ENCODE data around the gene SYNPO2. TPM values are rescaled to one million over a fixed set of nuclear protein-coding genes. Genes with fewer than 3 reads are reported as not detected.

Gene SYNPO2
- total RNA-seq, 2 experiments from 2014 or later = 0.96 to 1.2 TPM

DNA sequence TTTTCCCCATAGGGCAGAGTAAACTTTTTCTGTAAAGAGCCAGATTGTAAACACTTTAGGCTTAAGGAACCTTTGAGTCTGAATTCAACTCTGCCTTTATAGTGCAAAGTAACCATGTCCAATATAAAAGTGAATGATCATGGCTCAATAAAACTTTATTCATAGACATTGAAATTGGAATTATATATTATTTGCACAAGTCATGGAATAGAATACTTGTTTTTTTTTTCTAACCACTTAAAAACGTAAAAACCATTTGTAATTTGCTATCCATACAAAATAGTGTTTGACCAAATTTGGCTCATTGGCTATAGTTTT, 192.8 kb downstream of the SYNPO2 start:
- Mint-ChIP-seq H3K36me3 (no peaks in the 10 kb centered on the region), H3K27me3 (peaks cover 9% of the 10 kb centered on the region), H3K27ac (no peak overlapping the region), H3K9me3 (no peaks in the 10 kb centered on the region), H3K4me1 (no peaks in the 10 kb centered on the region), H3K4me3 (no peak overlapping the region)
- POLR2A ChIA-PET = no interaction called here
- DNase-seq = no peak
- no peak for ATAC-seq (ENCODE audit: low read depth)

DNA sequence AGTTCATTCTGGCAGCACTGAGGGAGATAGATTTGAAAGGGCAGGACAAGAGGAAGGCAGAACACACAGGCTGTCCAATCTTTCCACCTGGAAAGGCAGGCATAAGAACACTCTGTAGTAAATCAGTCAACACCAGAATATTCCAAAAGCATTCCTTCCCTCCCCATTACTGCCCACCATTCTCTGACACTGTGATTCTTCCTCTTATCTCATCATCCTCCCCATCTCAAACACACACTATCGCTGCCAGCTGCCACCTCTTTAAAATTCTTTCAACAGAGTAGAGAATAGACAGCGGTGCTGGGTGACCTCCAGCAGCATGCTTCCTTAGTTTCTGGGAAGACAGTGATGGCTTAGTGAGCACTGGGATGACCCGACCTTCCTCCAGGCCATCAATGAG, 193.3 kb downstream of the SYNPO2 start:
- ATAC-seq (ENCODE audit: low read depth) = no peak
- POLR2A ChIA-PET = no interaction called here
- no peaks in the 10 kb centered on the region for H3K36me3 Mint-ChIP-seq
- H3K4me3 Mint-ChIP-seq = no peak overlapping the region
- H3K27ac Mint-ChIP-seq = no peak overlapping the region
- H3K9me3 Mint-ChIP-seq = no peaks in the 10 kb centered on the region
- peaks cover 9% of the 10 kb centered on the region for H3K27me3 Mint-ChIP-seq
- no peak for DNase-seq
- H3K4me1 Mint-ChIP-seq = no peaks in the 10 kb centered on the region

DNA sequence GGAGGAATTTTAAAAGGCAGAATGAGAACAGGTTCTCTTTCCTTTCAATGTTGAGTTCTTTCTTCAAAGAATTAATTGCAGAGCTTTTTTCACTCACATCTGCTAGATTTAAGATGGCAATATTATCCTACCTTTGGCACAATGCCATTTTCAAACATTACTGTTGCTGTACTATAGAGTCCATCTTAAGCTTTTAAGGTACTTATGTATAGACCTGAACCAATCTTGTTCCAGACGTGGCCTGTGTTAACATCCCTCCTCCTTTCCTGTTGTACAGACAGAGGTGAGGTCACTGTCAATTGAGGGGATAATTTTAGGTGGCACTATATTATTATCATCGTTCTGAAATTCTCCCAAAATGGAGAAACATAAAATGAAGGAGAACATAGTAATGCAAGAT, 194.0 kb downstream of the SYNPO2 start:
- Mint-ChIP-seq H3K27ac (no peak overlapping the region), H3K4me3 (no peak overlapping the region), H3K4me1 (no peaks in the 10 kb centered on the region), H3K36me3 (no peaks in the 10 kb centered on the region), H3K9me3 (no peaks in the 10 kb centered on the region), H3K27me3 (peaks cover 9% of the 10 kb centered on the region)
- no peak for ATAC-seq (ENCODE audit: low read depth)
- DNase-seq = no peak
- POLR2A ChIA-PET = no interaction called here

DNA sequence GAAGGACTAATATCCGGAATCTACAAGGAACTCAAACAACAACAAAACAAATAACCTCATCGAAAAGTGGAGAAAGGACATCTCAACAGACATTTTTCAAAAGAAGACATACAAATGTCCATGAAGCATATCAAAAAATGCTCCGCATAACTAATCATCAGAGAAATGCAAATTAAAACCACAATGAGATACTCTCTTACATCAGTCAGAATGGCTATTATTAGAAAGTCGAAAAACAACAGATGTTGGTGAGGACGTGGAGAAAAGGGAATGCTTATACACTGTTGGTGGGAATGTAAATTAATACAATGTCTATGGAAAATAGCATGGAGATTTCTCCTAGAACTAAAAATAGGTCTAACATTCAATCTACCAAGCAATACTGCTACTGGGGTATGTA, 195.9 kb downstream of the SYNPO2 start:
- Mint-ChIP-seq H3K4me3 (no peak overlapping the region), H3K27me3 (peaks cover 9% of the 10 kb centered on the region), H3K27ac (no peak overlapping the region), H3K36me3 (no peaks in the 10 kb centered on the region), H3K9me3 (no peaks in the 10 kb centered on the region), H3K4me1 (no peaks in the 10 kb centered on the region)
- DNase-seq (no peak), ATAC-seq (ENCODE audit: low read depth) (no peak)
- POLR2A ChIA-PET = no interaction called here

DNA sequence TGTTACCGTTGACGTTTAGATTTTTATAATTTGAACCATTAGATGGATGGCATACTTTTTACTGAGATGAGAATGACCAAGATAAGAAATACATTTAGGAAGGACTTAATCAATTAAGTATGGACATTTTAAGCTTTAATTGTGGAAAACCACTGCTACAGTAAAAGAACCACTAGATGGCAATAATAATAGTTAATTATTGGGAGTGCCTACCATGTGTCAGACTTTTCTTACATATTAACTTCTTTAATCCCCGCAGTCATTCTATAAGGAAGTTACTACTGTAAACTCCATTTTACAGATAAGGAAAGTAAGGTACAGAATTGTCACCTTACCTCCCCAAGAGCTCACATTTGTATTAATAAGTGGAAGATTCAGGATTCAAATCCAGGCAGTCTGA, 198.5 kb downstream of the SYNPO2 start:
- no peak overlapping the region for H3K4me3 Mint-ChIP-seq
- H3K36me3 Mint-ChIP-seq = no peaks in the 10 kb centered on the region
- DNase-seq (no peak), ATAC-seq (ENCODE audit: low read depth) (no peak)
- peaks cover 4% of the 10 kb centered on the region for H3K27me3 Mint-ChIP-seq
- H3K27ac Mint-ChIP-seq = no peak overlapping the region
- POLR2A ChIA-PET = no interaction called here
- H3K9me3 Mint-ChIP-seq = no peaks in the 10 kb centered on the region
- H3K4me1 Mint-ChIP-seq = no peaks in the 10 kb centered on the region

DNA sequence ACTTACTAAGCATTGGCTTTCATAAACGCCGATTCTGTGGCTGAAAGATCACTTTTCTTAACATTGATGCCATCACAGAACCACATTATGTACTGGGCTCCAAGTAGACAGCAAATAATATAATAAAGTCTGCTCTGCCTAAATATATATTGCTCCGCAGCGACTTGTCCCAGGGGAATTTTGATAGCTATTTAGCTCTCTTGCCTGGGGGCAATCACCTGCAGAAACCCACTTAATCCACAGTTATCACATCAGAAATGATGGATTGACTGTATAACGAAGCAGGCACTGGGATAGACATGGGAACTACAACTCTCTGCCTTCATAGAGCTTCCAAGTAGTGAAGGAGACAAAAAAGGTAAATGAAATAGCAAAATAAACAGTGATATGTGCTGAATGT, 199.0 kb downstream of the SYNPO2 start:
- Mint-ChIP-seq H3K27ac (no peak overlapping the region), H3K9me3 (no peaks in the 10 kb centered on the region), H3K36me3 (no peaks in the 10 kb centered on the region), H3K27me3 (peaks cover 3% of the 10 kb centered on the region), H3K4me1 (no peaks in the 10 kb centered on the region), H3K4me3 (no peak overlapping the region)
- ATAC-seq (ENCODE audit: low read depth) (no peak), DNase-seq (no peak)
- POLR2A ChIA-PET = no interaction called here

DNA sequence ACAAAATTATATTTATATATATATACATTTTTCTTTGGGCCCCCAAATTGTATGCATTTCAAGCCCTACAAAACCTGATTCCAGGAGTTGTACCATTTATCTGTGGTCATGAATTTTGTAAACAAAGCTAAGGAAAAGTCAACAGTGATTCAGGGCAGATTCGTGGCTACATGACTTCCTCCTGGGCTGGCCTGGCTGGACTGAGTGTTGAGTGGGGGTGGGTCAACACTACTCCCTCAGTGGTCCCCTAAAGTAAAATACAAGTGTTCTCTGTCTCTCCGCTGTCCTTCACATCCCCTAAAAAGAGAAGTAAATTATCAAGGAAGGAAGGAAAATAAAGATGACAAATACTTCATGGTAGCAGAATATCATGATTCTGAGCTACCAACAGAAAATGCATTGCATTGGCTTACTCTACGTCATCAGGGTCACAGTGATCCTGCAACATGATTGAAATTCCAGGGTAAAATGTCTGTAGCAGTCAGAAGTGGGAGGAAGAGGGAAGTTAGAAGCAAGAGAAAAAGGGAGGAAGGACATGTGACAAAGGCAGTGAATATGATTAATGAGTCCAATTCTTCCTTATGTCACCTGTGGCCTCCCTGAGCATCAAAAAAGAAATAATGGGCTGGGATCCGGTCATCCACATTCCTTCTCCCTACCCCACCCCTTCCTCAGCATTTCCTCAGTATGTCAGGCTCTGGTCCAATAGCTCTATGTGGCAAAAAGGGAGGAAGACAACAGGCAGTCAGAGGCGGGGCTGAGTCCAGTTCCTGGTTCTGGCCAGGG, 204.6 kb downstream of the SYNPO2 start:
- ATAC-seq (ENCODE audit: low read depth) (no peak), DNase-seq (no peak)
- POLR2A ChIA-PET = no interaction called here
- H3K4me1 Mint-ChIP-seq = peaks cover 2% of the 10 kb centered on the region
- H3K36me3 Mint-ChIP-seq = no peaks in the 10 kb centered on the region
- H3K27me3 Mint-ChIP-seq = no peaks in the 10 kb centered on the region
- no peak overlapping the region for H3K4me3 Mint-ChIP-seq
- H3K9me3 Mint-ChIP-seq = no peaks in the 10 kb centered on the region
- no peak overlapping the region for H3K27ac Mint-ChIP-seq

DNA sequence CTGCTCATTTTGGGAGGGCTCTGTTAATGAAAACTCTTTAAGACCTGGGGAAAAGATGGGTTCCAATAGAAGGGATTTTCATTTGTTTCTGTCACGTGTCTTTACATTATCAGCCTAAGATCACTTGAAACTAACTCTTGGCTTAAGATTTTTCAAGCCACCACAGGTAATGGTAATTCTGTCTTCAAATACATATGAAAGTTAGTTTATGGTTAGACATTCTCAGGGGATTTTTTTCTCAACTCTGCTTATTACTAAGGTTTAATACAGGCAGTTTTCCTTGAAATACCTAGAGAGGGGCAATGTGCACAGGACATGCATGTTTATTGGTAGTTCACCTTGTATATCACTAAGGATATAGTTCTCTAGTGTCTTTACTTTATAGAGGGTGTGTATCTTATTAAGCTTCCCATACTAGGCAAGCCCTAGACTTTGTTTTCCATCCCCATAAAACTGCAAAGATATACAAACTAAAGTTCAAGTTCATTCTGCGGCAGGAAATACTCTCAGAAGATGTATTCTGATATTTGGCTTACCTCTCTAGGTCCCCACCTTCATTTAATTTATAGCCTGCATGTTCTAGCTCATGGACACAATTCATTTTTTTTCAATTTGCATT, 208.7 kb downstream of the SYNPO2 start:
- Mint-ChIP-seq H3K4me3 (no peak overlapping the region), H3K27me3 (no peaks in the 10 kb centered on the region), H3K27ac (no peak overlapping the region), H3K9me3 (no peaks in the 10 kb centered on the region), H3K4me1 (peaks cover 2% of the 10 kb centered on the region), H3K36me3 (no peaks in the 10 kb centered on the region)
- POLR2A ChIA-PET = no interaction called here
- no peak for ATAC-seq (ENCODE audit: low read depth)
- no peak for DNase-seq

DNA sequence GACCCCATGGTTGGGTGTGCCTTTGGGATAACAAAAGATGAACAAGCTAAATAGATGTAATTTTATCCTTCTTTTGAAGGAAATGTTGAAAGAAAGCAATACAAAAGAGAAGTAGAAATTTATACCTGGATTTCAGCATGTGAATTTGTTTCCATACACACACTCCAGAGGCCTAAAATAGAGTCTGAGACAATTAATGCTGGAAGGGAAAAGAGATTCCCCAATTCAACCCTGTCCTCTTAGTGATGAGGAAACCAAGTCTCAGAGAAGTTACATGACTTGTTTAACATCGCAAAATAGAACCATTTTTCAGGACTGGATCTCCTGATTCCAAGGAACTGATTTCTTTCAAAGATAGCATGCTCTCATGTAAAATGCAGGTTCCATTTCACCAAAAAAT, 209.7 kb downstream of the SYNPO2 start:
- no peaks in the 10 kb centered on the region for H3K27me3 Mint-ChIP-seq
- no peaks in the 10 kb centered on the region for H3K36me3 Mint-ChIP-seq
- H3K9me3 Mint-ChIP-seq = no peaks in the 10 kb centered on the region
- H3K27ac Mint-ChIP-seq = no peak overlapping the region
- H3K4me3 Mint-ChIP-seq = no peak overlapping the region
- POLR2A ChIA-PET = no interaction called here
- H3K4me1 Mint-ChIP-seq = peaks cover 2% of the 10 kb centered on the region
- no peak for DNase-seq
- ATAC-seq (ENCODE audit: low read depth) = no peak

DNA sequence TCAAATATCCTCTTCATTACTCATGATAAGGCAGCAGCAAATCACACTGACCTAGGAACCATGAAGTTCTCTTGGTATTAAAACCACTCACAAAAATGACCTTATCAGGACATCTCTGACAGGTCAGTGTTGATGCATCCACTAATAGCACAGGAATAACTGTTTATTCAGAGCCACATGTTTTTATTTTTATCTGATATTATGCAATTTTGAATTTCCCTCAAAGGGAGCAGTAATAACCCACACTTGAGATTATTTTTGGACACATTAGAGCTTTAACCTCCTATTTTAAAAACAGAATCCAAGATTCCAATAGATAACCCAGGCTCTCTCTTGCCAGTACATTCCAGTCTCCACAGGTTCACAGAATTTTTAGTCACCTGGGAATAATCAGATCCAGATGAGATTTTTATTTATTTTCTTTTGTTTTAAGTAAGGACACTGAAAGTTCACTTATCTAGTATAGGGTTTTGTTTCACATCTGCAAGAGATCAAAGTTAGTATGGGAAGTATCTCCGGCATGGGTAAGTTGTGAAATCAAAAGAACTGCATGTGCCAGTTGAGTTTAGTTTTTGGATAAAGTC, 210.7 kb downstream of the SYNPO2 start:
- no peaks in the 10 kb centered on the region for H3K27me3 Mint-ChIP-seq
- H3K4me1 Mint-ChIP-seq = peaks cover 2% of the 10 kb centered on the region
- ATAC-seq (ENCODE audit: low read depth) (no peak), DNase-seq (no peak)
- H3K4me3 Mint-ChIP-seq = no peak overlapping the region
- POLR2A ChIA-PET = no interaction called here
- H3K36me3 Mint-ChIP-seq = no peaks in the 10 kb centered on the region
- no peak overlapping the region for H3K27ac Mint-ChIP-seq
- H3K9me3 Mint-ChIP-seq = no peaks in the 10 kb centered on the region

DNA sequence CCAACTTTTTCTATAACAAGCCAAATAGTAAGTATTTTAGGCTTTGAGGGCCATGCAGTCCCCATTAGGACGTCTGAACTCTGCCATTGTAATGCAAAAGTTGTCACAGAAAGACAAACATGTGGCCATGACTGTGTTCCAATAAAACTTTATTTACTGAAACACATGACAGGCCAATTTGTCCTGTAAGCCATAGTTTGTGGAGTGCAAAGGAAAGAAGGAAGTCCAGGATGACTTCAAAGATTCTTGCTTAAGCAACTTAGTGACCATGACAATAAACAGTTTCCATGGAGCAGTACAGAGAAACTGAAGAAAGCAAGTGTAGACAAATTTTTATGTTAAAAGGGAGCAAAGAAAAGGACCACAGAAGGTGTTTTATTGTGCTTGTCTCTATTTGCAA, 212.0 kb downstream of the SYNPO2 start:
- H3K4me3 Mint-ChIP-seq = no peak overlapping the region
- H3K9me3 Mint-ChIP-seq = no peaks in the 10 kb centered on the region
- H3K27ac Mint-ChIP-seq = no peak overlapping the region
- no peak for ATAC-seq (ENCODE audit: low read depth)
- POLR2A ChIA-PET = no interaction called here
- peaks cover 4% of the 10 kb centered on the region for H3K4me1 Mint-ChIP-seq
- H3K27me3 Mint-ChIP-seq = no peaks in the 10 kb centered on the region
- no peak for DNase-seq
- H3K36me3 Mint-ChIP-seq = no peaks in the 10 kb centered on the region

DNA sequence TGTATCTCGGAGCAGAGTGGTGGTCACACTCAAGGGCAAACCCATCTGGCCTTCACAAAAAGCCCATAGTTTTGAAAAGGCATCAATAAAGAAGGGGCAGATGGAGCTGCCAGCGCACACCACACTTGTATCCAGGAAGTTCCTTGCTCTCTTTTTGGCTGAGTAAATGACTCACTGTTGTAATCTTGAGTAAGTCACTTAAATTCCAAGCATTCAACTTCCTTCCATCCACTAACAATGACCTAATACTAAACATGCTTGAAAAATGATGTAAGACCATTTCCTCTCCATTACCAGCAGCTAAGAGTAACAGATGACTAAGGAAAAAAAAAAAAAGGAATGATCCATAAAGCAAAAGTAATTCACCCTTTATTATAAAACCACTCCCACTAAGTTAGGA, 214.6 kb downstream of the SYNPO2 start:
- ATAC-seq (ENCODE audit: low read depth) (no peak), DNase-seq (no peak)
- POLR2A ChIA-PET = no interaction called here
- Mint-ChIP-seq H3K36me3 (no peaks in the 10 kb centered on the region), H3K4me1 (peaks cover 5% of the 10 kb centered on the region), H3K27ac (no peak overlapping the region), H3K27me3 (no peaks in the 10 kb centered on the region), H3K4me3 (no peak overlapping the region), H3K9me3 (no peaks in the 10 kb centered on the region)

DNA sequence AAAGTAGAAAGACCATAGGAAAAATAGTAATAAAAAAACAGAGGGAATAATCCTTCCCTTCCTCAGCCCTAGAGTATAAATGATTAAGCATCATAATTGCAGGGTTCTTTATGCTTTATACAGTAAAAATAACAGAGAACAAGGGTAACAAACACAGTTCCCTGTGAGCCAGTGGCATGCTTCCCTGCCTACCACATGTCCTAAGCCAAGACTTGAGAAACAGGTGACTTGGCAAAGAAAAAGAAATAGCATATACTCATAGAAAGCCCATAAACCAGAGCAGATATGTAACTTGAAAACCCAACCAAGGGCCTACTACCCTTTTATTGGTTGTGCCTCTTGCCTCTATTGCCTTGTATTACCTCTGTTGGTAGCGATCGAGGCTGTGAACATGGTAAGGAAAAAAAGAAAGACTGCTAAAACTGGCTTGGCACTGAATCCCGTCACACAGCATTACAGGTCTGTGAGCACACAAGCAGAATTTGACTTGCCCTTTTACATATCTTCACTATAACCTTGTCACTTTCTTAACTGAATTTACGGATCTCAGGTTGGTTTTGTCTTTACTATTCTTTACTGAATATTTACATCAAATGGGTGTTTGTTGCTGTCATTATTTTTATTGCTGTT, 216.1 kb downstream of the SYNPO2 start:
- POLR2A ChIA-PET = no interaction called here
- no peaks in the 10 kb centered on the region for H3K9me3 Mint-ChIP-seq
- no peak for DNase-seq
- no peak overlapping the region for H3K4me3 Mint-ChIP-seq
- H3K27ac Mint-ChIP-seq = no peak overlapping the region
- H3K4me1 Mint-ChIP-seq = peaks cover 5% of the 10 kb centered on the region
- ATAC-seq (ENCODE audit: low read depth) = no peak
- no peaks in the 10 kb centered on the region for H3K27me3 Mint-ChIP-seq
- no peaks in the 10 kb centered on the region for H3K36me3 Mint-ChIP-seq

DNA sequence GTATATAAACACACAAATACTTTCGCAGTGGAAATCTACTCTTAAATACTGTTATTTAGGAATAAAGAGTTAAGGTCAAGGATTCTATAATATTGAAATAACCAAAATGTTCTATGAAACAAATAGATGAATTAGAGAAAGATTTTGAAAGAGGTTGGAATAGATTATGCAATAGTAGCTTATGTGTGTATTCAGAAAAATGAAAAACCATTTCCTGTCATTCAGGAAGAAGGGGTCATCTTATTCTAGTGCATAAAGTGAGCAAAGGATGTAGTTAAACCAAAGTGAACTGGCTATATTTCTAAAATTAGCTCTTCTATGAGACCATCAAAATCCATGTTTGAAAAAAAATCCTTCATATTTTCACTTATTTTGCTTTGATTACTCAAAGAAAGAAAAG, 217.0 kb downstream of the SYNPO2 start:
- Mint-ChIP-seq H3K36me3 (no peaks in the 10 kb centered on the region), H3K27me3 (no peaks in the 10 kb centered on the region), H3K4me1 (peaks cover 5% of the 10 kb centered on the region), H3K9me3 (no peaks in the 10 kb centered on the region), H3K4me3 (no peak overlapping the region), H3K27ac (no peak overlapping the region)
- DNase-seq = no peak
- POLR2A ChIA-PET = no interaction called here
- ATAC-seq (ENCODE audit: low read depth) = no peak

Data from activated naive CD8-positive, alpha-beta T cell treated with anti-CD3 and anti-CD28 coated beads, Interleukin-2, amount 10 ng/mL, durations not matched to agents 7 days and 5 days (primary cell).